ENCODE results near the gene RNU6-8.

The RNU6-8 gene

DNA sequence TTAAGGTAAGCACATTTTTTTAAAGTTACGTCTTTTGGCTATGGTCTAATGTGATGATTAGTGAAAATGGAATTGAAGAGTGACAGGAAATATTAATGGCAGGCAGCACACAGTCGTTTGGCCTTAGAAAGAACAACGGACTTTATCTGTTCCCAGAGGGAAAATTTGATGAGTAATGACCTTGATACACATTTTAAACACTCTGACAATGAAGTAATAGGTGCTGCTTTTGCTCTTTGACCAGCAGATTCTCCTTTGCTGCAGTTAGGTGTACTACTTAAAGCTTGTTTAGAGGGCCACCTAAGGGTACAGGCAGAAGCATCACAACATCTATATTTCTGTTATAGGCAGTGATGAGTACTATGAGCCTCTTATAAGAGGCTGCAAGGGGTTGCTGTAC lies 27.1 kb upstream of the RNU6-8 start:
- H3K27me3 ChIP-seq (replicated peaks; ENCODE audit: control insufficient read depth, insufficient read depth, low read length) = no peaks in the 10 kb centered on the region
- H3K36me3 ChIP-seq (ENCODE audit: control insufficient read depth, insufficient read depth, low read length) = no peaks in the 10 kb centered on the region
- no peak for DNase-seq (ENCODE audit: extremely low read depth, insufficient read length)
- TF ChIP-seq, protein P1, sequence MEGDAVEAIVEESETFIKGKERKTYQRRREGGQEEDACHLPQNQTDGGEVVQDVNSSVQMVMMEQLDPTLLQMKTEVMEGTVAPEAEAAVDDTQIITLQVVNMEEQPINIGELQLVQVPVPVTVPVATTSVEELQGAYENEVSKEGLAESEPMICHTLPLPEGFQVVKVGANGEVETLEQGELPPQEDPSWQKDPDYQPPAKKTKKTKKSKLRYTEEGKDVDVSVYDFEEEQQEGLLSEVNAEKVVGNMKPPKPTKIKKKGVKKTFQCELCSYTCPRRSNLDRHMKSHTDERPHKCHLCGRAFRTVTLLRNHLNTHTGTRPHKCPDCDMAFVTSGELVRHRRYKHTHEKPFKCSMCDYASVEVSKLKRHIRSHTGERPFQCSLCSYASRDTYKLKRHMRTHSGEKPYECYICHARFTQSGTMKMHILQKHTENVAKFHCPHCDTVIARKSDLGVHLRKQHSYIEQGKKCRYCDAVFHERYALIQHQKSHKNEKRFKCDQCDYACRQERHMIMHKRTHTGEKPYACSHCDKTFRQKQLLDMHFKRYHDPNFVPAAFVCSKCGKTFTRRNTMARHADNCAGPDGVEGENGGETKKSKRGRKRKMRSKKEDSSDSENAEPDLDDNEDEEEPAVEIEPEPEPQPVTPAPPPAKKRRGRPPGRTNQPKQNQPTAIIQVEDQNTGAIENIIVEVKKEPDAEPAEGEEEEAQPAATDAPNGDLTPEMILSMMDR (IDR thresholded peaks at IDR 0.05; ENCODE audit: insufficient read depth, low read length, poor library complexity, severe bottlenecking) = no peak
- no peak overlapping the region for H3K4me3 ChIP-seq (replicated peaks; ENCODE audit: low read depth, low read length)

DNA sequence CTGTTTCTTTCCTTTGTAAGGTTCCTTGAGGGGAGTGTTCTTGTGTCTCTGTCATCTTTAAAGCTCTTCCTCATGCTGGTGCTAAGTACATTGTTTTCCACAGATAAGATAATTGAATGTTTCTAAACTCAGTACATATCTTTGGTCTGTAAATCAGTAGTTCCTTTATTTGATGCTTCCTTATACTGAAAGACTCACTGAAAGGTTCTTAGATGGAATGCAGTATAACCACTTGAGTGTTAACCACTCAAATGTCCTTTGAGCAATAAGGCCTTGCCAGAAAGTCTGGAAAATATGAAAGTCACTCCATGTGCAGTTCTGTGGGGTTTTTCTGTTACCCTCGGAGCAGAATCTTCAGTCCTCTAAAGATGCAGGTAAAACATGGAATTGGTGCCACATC lies 23.0 kb upstream of the RNU6-8 start:
- TF ChIP-seq, protein P1 (IDR thresholded peaks at IDR 0.05; ENCODE audit: insufficient read depth, low read length, poor library complexity, severe bottlenecking) = no peak
- Histone ChIP-seq H3K36me3 (ENCODE audit: control insufficient read depth, insufficient read depth, low read length) (no peaks in the 10 kb centered on the region), H3K4me3 (replicated peaks; ENCODE audit: low read depth, low read length) (no peak overlapping the region), H3K27me3 (replicated peaks; ENCODE audit: control insufficient read depth, insufficient read depth, low read length) (no peaks in the 10 kb centered on the region)
- DNase-seq (ENCODE audit: extremely low read depth, insufficient read length) = no peak

DNA sequence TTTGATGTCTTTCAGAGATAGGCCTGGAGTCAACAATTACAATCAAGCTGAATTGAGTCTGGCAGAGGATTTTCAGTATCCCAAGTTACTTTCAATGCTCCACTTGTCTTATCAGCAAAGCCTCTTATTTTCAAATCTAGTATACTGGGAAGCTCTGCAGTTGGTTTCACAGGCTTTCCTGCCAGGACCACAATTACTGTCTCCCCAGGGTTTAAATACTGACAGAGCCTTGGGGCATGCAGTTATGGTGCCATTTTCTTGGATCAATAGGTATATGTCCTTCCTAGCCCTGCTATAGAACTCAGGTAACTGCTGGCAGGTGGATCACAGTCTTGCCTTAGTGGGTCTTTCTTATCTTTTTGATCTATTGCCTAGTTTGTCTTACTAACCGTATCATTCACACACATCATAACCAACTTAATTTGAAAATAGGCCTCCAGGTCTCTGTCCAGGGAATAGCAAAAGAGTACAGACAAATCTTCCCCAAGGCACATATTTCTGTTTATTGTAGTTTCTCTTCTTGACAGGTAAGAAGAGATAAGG lies 22.4 kb upstream of the RNU6-8 start:
- TF ChIP-seq, protein P1 (IDR thresholded peaks at IDR 0.05; ENCODE audit: insufficient read depth, low read length, poor library complexity, severe bottlenecking) = no peak
- H3K27me3 ChIP-seq (replicated peaks; ENCODE audit: control insufficient read depth, insufficient read depth, low read length) = no peaks in the 10 kb centered on the region
- H3K36me3 ChIP-seq (ENCODE audit: control insufficient read depth, insufficient read depth, low read length) = no peaks in the 10 kb centered on the region
- DNase-seq (ENCODE audit: extremely low read depth, insufficient read length) = no peak
- no peak overlapping the region for H3K4me3 ChIP-seq (replicated peaks; ENCODE audit: low read depth, low read length)

DNA sequence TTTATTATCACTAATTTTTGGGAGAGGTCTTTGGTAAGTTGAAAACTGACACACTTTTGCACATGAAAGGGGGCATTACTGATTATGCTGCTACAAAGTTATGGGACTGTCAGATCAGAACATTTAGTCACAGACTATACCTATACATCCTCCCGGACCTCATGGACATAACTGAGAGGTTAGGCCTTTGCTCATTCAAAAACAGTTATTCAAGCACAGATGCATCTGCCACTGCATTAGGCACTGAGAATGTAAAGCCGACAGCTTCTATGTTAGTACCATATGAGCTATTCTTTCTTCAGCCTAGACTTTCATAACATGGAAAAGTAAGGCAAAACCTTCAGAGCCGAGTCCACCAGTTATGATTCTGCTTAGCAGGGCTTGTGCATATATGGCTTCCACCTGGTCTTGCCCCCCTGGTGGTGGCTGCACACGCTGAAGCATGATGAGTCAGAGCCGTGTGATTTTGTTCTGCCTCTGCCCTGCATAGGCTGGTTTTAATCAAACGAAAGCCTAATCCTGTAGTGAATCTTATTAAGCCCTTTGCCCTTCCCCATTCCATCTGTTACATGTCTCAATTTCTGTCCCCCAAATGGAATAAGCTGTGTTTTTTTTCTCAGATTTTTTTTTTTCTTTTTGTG lies 21.8 kb upstream of the RNU6-8 start:
- H3K4me3 ChIP-seq (replicated peaks; ENCODE audit: low read depth, low read length) = no peak overlapping the region
- TF ChIP-seq, protein P1 (IDR thresholded peaks at IDR 0.05; ENCODE audit: insufficient read depth, low read length, poor library complexity, severe bottlenecking) = peak; percentile 27
- H3K36me3 ChIP-seq (ENCODE audit: control insufficient read depth, insufficient read depth, low read length) = no peaks in the 10 kb centered on the region
- no peak for DNase-seq (ENCODE audit: extremely low read depth, insufficient read length)
- no peaks in the 10 kb centered on the region for H3K27me3 ChIP-seq (replicated peaks; ENCODE audit: control insufficient read depth, insufficient read depth, low read length)

DNA sequence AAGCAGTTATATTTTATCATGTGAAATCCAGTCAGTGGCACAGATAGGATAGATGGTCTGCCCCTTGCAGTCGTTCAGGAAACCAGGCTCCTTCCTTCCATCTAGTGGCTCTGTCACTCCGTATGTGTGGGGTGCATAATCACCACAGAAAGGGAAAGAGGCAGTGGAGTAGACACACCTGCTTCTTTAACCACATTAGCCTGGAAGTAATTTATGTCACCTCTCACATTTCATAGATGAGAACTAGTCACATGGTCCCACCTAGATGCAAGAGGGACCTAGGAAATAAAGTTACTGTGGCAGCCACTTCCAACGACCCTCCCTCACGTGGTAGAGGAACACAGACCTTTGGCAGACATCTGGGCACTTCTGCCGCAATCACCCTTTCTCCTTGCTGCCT lies 14.2 kb upstream of the RNU6-8 start:
- Histone ChIP-seq H3K27me3 (replicated peaks; ENCODE audit: control insufficient read depth, insufficient read depth, low read length) (no peaks in the 10 kb centered on the region), H3K36me3 (ENCODE audit: control insufficient read depth, insufficient read depth, low read length) (no peaks in the 10 kb centered on the region), H3K4me3 (replicated peaks; ENCODE audit: low read depth, low read length) (no peak overlapping the region)
- DNase-seq (ENCODE audit: extremely low read depth, insufficient read length) = no peak
- TF ChIP-seq, protein P1 (IDR thresholded peaks at IDR 0.05; ENCODE audit: insufficient read depth, low read length, poor library complexity, severe bottlenecking) = no peak
